SW480 (cell line): ENCODE data around the gene ADCY4.

Source experiments
- DNase-seq: peaks from one replicate; pipeline ENCODE4 v3.0.0-alpha.2; 2016; ENCODE audit warnings: low spot score

The ADCY4 gene

DNA sequence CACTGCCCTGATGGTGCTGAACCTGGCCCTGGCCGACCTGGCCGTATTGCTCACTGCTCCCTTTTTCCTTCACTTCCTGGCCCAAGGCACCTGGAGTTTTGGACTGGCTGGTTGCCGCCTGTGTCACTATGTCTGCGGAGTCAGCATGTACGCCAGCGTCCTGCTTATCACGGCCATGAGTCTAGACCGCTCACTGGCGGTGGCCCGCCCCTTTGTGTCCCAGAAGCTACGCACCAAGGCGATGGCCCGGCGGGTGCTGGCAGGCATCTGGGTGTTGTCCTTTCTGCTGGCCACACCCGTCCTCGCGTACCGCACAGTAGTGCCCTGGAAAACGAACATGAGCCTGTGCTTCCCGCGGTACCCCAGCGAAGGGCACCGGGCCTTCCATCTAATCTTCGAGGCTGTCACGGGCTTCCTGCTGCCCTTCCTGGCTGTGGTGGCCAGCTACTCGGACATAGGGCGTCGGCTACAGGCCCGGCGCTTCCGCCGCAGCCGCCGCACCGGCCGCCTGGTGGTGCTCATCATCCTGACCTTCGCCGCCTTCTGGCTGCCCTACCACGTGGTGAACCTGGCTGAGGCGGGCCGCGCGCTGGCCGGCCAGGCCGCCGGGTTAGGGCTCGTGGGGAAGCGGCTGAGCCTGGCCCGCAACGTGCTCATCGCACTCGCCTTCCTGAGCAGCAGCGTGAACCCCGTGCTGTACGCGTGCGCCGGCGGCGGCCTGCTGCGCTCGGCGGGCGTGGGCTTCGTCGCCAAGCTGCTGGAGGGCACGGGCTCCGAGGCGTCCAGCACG, 18.9 kb downstream of the ADCY4 start:
- DNase-seq = peak; percentile 60

DNA sequence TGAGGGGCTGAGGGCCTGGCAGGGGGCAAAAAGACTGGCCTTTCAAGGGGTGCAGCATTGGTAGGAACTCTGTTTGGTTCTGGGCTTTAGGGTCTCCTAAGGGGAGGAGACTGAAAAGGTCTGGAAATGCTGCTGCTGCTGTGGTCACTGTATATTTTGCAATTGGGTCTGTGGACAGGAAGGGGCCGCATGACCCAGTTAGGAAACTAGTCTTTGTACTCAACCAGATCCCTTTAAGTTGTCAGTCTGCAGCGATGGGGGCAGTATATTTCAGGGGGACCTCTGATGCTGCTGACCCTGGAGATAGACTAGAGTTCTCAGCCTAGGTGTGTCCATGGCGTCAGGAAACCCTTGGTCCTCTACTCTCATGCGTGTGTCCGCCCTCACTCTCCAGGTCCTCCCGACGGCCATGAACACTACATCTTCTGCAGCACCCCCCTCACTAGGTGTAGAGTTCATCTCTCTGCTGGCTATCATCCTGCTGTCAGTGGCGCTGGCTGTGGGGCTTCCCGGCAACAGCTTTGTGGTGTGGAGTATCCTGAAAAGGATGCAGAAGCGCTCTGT, 19.5 kb downstream of the ADCY4 start:
- no peak for DNase-seq

DNA sequence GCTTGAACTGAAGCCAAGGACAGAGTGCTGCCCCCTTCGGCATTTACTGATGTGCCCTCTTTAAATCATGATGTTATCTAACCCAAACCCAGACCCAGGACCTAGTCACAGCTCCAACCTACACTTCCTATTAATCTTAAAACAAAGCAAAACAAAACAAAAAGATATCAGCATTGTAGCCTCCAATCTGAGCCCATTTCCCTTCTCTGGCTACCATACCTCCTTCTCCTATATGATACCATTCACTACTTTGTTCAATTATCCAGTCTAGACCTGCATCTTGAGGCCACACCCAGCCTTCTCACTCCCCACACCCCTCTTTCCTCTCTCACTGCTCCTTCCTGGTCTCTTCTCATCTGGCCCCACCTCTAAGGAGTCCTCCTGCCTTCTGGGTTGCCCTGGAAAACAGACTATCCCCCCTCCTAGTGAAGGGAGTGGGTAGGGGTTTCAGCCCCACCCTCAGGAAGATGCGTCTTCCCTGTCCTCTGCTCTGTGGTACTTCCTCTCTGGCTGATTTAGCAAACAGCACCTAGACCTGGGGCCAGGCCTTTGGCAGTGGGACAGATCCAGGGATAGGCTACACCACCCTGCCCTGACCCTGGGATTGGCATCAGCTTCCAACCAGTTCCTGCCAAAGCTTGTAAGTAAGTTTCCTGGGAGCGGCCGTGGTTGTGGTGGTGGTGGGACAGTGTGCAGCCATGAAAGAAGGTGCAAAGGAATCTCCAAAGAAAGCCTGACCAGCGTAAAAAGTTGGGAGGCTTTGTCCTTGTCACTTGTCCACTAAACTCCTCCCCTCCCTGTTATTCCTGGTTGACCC, 20.3 kb downstream of the ADCY4 start:
- DNase-seq = no peak

DNA sequence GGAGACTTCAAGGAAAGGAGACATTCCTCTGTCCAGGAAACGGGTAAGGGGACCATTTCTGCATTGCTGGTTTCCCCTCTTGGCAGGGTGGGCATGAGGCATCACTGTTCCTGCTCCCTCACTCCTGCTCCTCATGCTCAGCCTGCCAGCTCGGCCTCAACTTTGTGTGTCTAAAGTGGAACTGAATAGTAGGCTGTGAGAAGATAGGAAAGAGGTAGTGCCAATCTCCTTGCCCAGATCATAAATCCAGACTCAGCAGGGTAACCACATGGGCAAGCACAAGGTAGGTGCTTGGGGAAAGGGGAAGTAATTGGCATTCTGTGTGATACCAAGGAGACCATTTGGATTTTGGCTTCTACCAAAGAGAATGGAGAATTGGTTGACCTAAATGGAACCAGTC, 21.0 kb downstream of the ADCY4 start:
- no peak for DNase-seq

DNA sequence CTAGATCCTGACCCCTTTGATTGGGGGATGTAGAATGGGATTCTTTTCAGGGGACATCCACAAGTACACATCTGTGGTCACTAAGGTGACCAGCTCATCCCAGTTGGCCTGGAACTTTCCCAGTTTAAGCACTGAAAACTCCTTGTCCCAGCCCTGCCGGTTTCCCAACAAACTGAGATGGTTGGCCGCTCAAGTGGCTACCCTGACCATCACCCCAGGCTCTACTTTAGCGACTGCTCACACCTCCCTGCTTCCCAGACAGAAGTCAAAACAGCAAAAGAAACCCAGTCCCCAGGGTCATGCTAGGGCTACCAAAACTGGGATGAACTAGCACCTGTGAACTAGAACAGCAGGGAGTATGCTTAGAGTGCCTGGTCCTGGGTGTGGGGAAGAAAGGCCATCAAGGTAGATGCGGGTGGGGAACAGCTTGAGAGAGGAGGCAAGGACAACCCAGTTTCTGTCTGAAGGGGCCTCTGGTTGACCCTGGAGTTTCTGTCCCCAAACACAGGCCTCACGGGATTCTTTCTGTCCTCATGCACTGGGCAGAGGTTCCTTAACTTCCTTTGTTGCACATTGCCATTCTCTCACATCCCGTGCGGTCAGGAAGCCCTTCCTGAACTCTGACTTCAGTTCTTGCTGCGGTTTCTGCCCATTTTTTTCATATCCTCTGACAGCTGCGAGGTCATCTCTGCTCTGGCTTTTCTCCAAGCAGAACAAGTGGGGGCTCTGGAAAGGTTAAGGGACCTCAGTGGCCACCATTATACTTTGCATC, 21.9 kb downstream of the ADCY4 start:
- DNase-seq = no peak

DNA sequence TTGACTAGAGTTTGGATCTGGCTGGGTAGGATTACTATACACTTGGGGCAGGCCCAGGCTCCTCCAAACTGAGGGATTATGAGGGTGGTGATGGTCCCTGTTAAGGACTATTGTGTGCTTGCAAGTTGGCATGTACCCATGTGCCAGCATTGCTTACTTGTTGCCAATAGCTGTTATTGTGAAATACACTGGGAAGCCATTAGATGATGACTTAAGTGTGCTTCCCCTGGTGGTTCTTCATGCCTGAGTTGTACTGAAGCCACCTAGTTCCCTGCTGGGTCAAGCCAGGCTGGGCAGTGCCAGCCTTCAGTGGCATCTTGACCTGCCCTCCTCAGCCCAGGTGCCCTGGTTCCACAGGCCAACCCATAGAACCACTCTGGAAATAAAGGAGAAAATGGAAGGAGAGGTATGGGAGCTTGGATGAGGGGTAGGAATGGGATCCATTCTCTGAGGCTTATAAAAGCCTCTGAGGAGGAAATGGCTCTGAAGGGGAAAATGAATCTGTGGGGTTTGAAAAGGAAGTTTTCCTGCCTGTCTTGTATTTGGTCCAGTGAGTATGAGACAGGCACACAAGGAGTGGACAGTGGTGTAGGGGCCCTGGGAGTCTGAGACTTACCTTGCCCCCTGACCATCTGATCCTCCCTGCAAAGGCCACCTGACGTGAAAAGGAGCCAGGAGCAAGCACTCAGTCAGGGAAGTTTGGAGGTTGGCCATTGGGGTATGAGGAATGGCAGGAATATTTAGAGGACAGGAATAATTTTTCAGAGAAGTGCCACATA, 22.8 kb downstream of the ADCY4 start:
- no peak for DNase-seq

DNA sequence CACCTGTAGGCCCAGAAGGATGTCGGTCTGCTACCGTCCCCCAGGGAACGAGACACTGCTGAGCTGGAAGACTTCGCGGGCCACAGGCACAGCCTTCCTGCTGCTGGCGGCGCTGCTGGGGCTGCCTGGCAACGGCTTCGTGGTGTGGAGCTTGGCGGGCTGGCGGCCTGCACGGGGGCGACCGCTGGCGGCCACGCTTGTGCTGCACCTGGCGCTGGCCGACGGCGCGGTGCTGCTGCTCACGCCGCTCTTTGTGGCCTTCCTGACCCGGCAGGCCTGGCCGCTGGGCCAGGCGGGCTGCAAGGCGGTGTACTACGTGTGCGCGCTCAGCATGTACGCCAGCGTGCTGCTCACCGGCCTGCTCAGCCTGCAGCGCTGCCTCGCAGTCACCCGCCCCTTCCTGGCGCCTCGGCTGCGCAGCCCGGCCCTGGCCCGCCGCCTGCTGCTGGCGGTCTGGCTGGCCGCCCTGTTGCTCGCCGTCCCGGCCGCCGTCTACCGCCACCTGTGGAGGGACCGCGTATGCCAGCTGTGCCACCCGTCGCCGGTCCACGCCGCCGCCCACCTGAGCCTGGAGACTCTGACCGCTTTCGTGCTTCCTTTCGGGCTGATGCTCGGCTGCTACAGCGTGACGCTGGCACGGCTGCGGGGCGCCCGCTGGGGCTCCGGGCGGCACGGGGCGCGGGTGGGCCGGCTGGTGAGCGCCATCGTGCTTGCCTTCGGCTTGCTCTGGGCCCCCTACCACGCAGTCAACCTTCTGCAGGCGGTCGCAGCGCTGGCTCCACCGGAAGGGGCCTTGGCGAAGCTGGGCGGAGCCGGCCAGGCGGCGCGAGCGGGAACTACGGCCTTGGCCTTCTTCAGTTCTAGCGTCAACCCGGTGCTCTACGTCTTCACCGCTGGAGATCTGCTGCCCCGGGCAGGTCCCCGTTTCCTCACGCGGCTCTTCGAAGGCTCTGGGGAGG, 23.9 kb downstream of the ADCY4 start, which contains the start of gene LTB4R:
Gene LTB4R, plus strand, starts transcription at position 857 of the 959 bp plus-strand sequence. CDS start 4,150 bp downstream, outside the sequence.
- no peak for DNase-seq

DNA sequence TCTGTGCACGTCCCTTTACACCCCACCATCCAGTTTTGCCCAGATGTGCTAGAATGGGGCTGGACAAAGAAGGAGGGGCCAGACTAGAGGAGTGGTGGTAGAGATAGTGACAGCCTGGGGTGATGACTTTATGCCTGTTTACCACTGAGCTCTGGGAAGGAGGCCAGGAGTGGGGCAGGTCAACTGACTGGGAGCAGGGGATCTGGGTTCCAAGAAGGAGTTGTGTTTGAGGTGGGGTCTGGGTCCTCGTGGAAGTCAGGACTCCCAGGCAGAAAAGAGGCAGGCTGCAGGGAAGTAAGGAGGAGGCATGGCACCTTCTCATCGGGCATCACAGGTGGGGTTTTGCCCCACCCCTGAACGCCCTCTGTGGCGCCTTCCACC, 24.6 kb downstream of the ADCY4 start:
- no peak for DNase-seq

DNA sequence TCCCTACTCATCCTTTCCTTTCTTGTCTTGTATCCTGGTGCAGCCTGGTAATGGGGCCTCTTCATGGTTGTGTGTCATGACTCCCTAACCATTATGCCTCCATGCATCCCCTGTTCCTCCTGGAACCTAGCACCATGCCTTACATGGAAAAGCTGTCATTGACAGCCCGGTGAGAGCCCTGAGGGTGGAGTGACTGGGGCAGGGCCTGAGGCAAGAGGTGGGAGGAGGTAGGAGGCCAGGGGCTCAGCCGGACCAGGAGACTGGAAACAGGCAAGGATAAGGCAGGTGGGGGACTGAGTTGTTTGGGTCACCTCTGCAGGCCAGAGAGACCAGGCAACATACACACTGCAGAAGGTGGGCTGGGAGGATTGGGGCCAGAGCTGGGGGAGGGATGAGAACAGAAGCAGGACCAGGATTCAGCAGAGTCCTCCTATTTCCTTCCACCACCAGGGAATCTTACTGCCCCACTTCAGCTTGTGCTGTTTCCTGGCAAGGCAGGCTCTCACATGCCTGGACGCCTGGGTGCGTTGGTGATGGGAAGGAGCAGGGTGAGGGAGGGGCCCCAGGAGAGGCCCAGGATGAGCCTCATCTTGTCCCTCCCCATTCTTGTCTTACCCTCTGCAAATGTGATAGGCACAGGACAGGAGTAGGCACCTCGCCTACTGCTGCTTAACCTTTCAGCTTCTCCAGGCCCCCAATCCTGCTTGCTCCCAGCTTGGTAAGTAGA, 25.2 kb downstream of the ADCY4 start, which contains the start of gene LTB4R2:
Gene LTB4R2, plus strand, starts transcription at position 603 of the 727 bp plus-strand sequence. CDS start 525 bp downstream, outside the sequence.
- DNase-seq = no peak

DNA sequence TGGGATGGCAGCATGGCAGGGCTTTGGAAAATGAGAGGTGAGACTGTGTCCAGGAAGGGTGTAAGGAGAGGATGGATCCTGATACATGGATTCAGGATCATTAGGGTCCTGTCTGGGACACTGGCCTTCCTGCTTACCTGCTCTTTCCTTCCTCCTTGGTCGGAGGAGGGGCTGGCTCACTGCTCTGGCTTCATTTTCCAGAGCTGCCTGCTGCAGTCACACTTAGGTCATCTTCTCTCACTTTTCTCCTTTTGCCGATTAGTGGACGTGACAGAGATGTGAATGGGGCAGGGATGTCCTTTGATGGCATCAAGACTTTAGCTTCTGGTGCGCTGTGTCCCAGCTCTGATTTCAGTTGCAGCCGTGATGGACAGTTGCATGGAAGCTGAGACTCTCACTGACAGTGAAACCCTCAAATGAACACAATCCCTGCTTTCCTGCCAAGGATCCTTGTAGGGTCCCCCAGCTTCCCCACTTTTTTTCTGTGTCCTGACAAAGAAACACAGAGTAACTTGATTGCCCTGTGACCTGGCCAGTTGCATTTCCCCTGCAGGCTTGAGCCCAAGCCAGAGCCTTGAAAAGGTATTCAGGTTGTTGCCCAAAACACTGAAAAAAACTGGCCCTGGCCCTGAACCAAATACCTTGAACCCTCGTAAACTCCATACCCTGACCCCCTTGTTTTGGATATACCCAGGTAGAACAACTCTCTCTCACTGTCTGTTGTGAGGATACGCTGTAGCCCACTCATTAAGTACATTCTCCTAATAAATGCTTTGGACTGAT, 26.3 kb downstream of the ADCY4 start:
- no peak for DNase-seq

DNA sequence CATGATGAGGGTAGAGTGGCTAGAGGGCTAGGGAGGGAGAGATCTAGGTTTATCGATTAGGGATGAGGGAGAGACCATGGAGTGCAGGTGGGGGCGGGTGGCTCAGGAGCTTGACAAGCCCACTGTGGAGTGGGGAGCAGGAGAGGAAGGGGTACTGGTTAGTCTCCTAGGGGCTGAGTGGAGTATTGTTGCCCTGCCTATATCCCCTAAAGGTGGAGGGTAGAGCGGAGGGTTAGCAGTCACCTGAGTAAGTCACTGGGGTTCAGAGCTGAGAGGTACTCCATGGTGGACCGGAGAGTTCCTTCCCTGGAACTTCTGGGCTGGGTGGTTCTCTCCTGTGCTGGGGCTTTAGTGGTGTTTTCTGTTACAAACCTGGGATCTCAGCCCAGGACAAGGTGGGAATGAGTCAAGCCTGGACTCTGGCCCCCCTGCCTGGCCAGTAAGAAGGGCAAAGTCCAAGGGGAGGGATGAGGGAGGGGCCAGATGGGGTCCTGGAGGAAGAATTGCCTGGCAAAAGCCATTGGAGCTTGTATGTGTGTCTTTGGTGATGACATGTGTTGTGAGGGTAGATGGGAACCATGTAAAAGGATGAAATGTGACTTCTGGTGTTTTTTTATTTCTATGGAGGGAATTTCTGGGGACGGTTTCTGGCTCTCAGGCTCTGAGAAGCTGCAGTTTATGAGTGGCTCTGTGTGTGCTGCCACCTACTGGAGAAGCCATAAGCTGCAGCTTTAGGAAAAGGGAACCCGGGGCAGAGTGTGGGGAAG, 27.1 kb downstream of the ADCY4 start, which contains the start of gene CIDEB:
Gene CIDEB, minus strand, starts transcription at position 403 of the 767 bp plus-strand sequence. Its CDS starts 119 bp downstream, at position 284.
- DNase-seq = peak; percentile 41

DNA sequence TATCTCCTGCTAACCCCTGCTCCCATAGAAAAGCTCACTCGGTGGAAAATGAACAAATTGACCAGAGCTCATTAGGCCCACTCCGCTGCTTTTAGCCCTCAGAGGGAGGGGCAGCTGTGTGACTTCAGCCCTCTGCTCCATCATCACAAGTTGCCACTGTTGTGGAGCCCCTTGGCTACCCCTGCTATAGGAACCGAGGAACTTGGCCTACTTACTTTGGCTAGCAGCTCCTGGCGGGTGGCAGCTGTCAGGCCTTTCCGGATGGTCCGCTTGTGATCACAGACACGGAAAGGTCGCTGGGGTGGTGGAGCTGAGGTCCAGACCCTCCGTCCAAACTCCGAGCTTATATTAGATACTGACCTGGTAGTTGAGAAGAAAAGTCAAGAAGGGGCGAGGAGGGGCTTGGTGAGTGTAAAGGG, 27.7 kb downstream of the ADCY4 start:
- no peak for DNase-seq

DNA sequence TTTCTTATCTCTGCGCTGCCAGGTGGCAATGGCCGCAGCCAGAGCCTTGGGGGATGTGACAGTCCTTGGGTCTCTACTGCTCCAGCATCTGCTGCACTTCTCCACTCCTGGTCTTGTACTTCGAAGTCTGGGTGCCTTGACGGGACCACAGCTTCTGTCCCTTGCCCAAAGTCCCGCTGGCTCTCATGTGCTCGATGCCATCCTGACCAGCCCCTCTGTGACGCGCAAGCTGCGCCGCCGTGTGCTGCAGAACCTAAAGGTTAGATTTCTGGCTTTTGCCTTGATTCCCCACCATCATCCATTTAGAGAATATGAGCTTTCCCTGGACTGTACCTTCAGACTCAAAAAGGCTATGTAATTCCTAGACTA, 30.9 kb downstream of the ADCY4 start:
- DNase-seq = no peak

DNA sequence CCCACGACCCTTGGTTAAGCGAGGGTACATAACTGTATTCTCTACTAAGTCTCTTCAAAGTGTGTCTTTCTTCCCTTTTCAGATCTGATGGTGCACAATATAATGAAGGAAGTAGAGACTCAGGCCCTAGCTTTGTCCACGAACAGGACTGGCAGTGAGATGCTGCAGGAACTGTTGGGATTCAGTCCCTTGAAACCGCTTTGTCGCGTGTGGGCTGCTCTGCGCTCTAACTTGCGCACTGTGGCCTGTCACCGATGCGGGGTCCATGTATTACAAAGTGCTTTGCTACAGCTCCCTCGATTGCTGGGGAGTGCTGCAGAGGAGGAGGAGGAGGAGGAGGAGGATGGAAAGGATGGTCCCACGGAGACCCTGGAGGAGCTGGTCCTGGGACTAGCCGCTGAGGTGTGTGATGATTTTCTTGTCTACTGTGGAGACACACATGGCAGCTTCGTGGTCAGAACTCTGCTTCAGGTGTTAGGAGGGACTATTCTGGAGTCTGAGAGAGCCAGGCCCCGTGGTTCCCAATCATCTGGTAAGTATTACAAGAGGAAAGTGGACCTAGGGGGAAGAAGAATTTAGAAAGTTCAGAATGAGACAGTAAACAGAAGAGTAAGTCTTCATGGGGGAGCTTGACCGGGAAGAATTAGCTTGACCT, 34.4 kb downstream of the ADCY4 start:
- no peak for DNase-seq

DNA sequence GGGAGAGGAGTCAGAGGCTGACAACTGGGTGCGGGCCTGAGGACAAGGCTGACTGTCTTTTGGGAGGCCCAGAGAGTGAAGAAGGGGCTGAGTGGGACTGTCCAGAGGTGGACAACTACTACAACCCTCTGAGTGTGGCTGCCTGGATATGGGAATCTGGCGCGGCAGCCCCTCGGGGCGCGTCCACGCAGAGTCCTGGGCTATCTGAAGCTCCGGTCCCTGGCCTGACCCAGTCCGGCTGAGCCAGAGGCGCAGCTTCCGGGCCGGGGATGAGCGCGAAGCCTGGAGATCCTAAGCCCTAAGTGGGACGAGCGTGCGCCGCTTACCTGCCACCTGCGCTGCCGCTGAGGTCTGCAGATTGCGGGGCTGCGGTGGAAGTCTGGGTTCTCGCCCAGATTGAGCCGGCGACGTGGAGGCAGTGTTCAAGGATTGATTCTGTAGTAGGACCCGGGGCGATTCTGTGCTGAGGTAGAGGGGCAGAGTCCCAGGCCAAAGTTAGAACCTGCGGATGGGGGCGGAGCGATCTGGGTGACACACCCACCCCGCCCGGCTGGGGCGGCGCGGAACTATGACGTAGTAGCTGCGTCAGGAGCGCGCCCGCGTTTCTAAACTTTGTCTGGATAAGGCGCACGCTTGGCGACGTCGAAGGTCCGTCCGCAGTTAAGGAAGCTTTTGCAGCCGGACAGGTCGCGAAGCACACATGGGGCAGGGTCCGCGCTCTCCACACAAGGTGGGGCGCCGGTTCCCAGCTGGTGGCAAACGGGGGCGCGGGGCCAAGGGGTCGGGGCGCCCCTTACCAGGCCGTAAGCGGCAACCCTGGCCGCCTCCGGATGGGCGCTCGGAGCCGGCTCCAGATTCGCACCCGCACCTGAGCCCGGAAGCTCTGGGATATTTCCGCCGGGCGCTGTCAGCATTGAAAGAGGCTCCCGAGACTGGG, 35.3 kb downstream of the ADCY4 start, which contains the start of the genes DHRS1 and NOP9:
Gene DHRS1, minus strand, starts transcription at position 526 of the 937 bp plus-strand sequence. CDS start 674 bp downstream, outside the sequence.
Gene NOP9, plus strand, starts transcription at position 596 of the 937 bp plus-strand sequence. Its CDS starts 105 bp downstream, at position 701.
- peak; percentile 82 for DNase-seq

DNA sequence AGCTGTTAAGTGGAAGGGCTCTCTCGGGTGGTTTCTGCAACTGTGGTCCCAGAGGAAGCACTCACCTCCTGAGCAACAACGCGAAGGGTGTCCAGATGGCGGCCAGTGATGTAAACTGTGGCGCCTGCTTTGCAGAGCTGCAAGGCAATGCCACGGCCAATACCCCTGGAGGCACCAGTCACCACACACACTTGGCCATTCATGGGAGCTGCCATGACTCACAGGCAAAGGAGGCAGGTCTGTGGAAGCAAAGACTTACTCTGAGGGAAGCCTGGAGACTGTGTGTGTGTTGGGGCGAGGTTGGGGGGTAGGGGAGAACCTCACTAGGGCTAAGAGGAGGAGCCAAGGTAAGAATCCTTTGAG, 36.0 kb downstream of the ADCY4 start:
- DNase-seq = peak; percentile 52
